Left lobe of liver (tissue), 2 donors: ENCODE results near the gene MAP3K8. TPM values are rescaled to one million over a fixed set of nuclear protein-coding genes. Genes with fewer than 3 reads are reported as not detected.
A peak's percentile ranks its signal among the peaks of the same experiment; 100 is the strongest.
"Not testable (repeated sequence)": the region's sequence is repeated elsewhere in the genome, so short reads cannot be mapped to it uniquely, and the experiment has no call there.

Source experiments
- ATAC-seq: fragments of 200-7000 bp; cut with Tn5 transposase; one replicate; pipeline ENCODE4 v1.9.1; 2020; ENCODE audit warnings: mild to moderate bottlenecking, moderate library complexity
- DNase-seq: peaks from one replicate; pipeline ENCODE4 v3.0.0-alpha.2; 2020; ENCODE audit warnings: low spot score
- total RNA-seq: library from RNA; stranded (reverse); gene quantifications from one replicate; pipeline ENCODE4 v1.2.1, GENCODE V29; 2021
- donor health status: DM: no; HTN: no; CAD: no; lungs with moderate emphysema.
- donor health status: DM: no; HTN: yes; CAD: no.

MAP3K8 gene
- total RNA-seq, 1 donor from 2014 or later = 2.9 TPM

- DNase-seq (no peak), ATAC-seq (no peak)
Observed at GRCh38 chr10:30422151-30422695, 11.8 kb upstream of the MAP3K8 start.

DNA sequence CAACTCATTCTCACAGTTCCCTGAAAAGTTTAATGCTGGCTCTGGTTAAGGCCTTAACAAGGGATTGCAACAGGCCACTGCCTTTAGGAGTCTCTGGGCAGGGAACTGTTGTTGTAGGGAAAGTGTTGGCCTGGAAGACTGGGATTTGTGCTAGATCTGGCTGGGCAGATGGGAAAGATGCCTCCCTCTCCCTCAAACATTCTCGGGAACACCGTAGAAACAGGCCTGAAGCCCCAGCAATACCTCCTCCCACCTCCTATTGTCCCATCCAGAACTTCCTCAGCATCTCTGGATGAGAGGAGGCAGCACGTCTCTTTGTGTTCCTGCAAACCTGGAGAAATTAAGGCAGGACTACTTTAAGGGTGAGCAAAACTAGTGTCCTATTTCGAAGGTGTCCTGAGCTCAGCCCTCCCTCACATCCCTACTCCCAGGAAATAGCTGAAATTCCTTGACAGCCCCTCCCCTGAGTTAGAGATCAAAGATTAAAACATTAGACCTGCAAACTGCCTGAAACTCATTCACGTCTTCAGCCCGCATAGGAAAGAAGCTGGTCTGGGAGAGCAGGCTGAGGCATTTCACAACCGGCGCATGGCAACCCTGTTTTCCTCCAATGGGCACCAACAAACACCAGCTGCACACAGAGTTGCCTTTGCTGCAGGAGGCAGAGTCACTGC, 10.9 kb upstream of the MAP3K8 start:
- no peak for ATAC-seq
- no peak for DNase-seq

GRCh38 chr10:30423655-30424275, 10.2 kb upstream of the MAP3K8 start:
- DNase-seq, ATAC-seq: not testable (repeated sequence)

DNA sequence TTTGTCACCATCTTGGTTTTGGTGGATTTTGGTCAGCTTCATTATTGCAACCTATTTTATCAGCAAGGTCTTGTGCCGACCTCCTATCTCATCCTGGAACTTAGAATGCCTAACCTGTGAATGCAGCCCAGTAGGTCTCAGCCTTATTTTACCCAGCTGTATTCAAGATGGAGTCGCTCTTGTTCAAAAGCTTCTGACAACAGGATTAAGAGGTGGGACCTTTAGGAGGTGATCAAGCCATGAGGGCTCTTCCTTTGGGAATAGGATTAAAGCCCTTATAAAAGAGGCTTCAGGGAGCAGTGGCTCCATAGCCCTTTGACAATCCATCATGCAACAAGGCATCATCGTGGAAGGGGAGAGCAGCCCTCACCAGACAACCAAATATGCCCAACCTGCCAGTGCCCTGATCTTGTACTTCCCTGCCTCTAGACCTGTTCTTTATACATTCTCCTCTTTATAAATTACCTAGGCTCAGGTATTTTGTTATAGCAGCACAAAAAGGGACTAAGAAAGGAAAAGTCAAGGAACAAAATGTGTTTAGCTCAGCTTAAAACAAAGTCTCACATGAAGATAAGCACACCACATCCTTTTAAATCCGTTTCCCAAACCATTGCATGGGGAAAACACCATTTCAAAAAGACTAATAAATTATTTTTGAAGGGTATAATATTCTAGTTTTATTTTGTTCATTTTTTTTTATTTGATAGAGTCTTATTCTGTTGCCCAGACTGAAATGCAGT, 8.5 kb upstream of the MAP3K8 start:
- ATAC-seq = no peak
- DNase-seq = no peak

- ATAC-seq (no peak), DNase-seq (no peak)
Observed at GRCh38 chr10:30430544-30431298, 3.3 kb upstream of the MAP3K8 start.

DNA sequence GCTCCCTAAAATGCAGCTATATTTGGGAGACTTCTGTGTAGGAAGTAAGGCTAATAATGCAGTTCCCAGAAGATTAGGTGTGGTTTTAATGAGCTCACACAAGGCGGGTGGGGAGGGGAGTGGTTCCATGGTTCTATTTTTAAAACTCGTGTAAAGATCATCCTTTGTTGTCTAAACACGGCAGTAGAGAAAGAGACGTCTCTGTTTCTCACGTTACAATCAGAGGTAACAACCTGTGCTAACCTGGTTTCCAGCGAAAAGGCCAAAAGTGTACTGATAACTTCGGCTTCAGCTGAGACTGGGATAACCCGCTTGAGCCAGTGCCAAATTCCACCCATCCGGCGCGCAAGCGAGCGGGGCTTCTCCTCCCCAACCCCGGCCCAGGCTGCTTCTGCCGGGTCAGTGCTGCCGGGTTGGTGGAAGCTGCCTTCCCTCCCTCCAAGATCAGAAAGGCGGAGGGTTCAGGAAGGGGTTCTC, 2.5 kb upstream of the MAP3K8 start:
- no peak for ATAC-seq
- DNase-seq = no peak

GRCh38 chr10:30432622-30433305, 1.2 kb upstream of the MAP3K8 start:
- ATAC-seq (peak; percentile 10), DNase-seq (peak; percentile 55)

DNA sequence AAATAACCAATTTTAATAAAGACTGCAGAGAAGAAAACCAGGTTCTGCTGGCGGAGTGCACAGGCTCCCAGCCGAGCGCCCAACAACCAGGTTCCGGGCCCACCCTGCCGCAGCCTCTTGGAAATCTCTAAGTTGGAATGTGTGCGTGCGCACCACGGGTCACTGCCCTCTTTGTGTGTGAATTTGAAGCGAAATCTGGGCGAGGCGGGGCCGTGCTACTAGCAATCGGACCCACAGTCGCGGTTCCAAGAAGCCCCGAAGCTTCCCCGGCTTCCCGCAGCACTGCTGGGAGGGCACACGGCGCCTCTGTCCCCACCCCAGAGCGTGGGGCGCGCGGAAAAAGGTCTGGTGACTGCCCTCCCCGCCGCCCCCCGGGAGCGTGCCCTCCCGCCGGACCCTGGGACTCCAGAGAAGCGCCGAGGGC, 666 bp upstream of the MAP3K8 start:
- DNase-seq (peak; percentile 78), ATAC-seq (peak; percentile 52)

- peak; percentile 75 for ATAC-seq
- peak; percentile 89 for DNase-seq
Observed at GRCh38 chr10:30434273-30435072, 489 bp downstream of the MAP3K8 start.

DNA sequence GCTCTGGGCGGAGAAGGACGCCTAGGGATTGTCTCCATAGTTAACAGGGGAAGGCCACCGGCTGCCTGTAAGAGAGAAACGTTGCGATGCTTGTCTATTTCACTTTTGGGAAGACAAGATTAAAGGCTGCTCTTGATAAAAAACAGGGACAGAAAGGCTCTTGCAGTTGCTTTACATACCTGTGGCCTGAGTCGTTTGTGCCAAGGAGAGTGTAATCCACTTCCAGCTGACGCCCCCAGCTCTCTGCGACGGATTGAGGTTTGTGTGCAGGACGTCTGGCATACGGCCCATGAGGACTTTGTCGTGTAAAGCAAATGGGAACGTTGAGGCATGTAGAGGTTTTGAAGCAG, 1.1 kb downstream of the MAP3K8 start:
- DNase-seq = peak; percentile 59

GRCh38 chr10:30435499-30436167, 1.6 kb downstream of the MAP3K8 start:
- not testable (repeated sequence) for ATAC-seq, DNase-seq

More for the DNA sequence above, 1.1 kb downstream of the MAP3K8 start:
- no peak for ATAC-seq

DNA sequence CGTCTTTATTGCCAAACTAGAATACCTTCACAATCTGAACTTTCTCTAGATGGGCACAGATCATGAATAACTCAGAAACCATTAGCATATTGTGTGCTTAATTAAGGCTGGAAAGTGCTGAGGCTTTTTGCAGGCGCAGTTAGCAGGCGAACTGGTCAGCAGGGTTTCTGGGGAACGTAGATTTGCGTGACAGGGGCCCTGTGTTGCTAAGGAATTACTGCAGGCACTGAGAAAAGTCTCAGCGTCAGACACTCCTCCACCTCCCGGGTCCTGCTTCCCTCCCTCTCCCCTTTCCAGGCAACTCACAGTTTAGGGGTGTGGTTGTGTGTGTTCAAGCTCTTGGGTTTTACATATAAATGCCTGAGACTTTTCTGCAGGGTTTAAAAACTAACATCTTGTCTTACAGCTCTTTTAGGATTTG, 2.2 kb downstream of the MAP3K8 start:
- ATAC-seq (no peak), DNase-seq (no peak)

DNA sequence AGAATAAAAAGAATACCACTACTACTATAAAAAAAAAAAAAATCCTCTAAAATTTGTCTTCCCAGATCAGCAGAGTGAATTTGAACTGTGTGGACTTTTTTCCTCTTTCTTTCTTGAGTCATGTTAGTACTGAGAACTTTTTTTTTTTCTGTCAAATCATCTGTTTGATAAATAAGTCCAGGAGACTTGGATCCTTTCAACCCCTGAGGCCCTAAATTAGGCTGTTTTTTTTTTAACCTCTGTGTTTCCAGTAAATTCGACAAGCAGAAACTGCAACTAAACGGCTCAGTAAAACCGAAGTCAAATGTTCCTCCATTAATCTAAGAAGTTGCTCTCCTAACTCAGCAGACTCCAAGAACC, 2.7 kb downstream of the MAP3K8 start:
- ATAC-seq = no peak
- no peak for DNase-seq

- ATAC-seq = no peak
- no peak for DNase-seq
Observed at GRCh38 chr10:30437031-30437841, 3.3 kb downstream of the MAP3K8 start.

DNA sequence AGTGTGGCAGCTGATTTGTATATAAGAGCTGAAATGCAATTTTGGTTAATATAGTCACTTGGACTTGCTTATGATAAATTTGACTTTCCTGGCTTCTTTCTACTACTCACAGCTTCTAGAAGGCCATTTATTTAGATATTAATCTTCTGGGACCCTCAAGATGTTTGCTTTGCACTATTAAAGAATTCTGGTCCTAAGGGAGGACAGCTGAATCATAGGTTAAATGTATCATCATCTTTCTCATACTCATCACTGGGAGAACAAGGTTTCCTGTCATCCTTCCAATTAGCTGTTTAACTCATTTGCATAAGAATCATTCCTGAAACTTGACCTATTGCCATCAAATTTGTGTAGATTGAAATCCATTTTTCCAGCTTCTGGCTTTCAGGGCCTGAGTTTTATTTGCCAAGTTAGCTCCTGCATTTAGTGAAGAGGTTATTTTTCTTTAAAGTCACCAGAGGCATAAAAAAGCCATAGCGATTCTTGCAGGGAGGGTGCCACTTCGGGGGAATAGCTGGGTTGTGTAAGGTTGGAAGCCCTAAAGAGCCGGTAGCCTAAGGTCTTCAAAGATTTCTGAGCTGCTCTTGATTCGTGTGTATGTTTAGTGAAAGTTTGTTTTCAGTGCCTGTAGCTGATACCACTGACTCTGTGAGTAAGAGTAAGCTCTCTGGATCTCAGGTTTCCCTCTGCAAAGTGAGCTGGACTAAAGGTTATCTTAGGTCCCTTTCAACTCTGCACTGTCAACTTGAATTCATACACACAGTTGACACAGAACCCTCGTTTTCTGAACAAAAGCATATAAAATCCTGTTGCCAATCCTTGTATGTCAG, 4.3 kb downstream of the MAP3K8 start:
- ATAC-seq (no peak), DNase-seq (no peak)

DNA sequence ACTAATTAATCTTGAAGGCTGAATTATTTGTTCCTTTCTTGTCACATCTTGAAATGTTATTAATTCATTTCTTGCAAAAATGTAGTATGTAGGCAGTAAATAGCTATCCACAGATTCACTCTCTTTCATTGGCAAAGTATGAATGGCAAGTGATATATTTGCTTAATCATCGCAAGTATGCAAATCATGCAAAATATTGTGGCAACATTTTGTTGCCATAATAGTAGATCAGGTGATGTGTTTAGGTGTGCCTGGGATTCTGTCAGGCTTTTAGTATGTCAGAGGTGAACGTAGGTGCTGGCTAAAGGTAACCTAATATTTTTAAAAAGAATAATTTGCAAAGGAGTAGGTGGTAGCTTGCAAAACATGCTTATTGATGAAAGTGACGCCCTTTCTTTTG, 5.9 kb downstream of the MAP3K8 start:
- ATAC-seq (no peak), DNase-seq (no peak)

DNA sequence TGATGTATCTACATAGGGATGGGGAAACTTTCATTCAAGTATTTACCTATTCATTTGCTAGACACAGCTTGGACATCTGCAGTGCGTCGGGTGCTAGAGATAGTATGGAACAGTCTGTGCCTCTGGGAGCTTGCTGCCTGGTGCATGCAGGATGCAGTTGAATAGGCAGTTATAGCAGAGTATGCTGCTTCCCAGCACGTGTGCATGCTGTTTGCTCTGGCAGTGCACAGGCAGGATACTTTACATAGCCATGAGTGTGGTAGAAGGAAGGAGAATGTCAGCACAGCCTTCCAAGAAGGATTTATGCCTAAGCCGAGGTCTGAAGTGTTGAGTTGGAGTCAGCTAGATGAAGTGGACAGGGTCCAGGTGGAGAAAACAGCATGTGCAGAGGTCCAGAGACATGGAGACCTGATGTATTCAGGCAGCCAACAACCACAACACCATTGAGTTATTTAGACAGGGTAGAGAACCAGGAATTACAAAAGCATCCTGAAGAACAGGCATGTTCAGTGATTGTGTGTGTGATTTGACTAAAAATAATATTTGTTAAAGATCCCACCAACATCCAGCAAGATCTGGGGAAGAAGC, 8.1 kb downstream of the MAP3K8 start:
- ATAC-seq (no peak), DNase-seq (no peak)
